IPS DF 19.7 (cell line): ENCODE measurements around the gene NSUN3.
"Not testable (repeated sequence)": the region's sequence is repeated elsewhere in the genome, so short reads cannot be mapped to it uniquely, and the experiment has no call there.

Experiments used
- DNase-seq: peaks from one replicate; pipeline ENCODE4 v3.0.0-alpha.2; 2013; ENCODE audit warnings: low read depth, low spot score

NSUN3 gene

DNA sequence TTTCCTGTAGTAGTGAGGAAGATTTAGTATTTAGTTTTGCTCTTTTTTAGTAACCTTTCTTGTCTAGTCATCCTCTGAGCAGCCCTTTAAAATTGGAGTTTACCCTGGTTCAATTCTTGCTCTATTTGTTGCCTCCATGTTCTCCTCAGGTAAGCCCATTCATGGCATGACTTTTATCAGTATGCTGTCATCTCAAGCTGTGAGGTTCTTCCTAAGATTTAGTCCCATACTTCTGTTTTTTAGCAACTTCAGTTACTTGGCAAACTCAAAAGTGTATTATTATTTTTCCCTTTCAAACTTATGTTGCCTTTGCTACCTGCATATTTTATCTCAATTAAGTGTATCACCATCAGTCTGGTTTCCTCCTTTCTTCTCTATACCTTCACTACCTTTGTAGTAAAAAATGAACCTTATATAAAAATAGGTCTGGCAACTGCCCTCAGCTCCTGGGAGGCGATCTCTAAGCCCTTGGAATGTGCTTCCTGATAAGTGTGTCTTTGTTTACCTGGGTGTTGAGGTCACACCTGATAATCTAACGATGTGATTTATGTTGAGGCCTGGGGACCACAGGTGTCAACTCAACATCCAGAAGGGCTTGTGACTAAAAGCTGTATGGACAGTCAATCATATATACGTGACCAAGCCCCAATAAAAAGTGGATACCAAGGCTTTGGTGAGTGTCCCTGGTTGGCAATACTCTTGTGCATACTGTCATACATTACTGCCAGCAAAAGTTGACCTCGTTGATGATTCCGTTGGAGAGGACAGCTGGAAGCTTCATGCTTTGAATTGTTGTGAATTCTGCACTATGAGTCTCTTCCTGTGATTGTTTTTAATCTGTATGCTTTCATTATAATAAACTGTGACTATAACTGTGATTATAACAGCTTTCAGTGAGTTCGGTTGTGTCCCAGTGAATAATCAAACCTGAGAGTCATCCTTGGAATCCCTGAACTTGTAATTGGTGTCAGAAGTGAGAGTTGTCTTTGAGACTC, 3.9 kb downstream of the NSUN3 start:
- DNase-seq: no peak

DNA sequence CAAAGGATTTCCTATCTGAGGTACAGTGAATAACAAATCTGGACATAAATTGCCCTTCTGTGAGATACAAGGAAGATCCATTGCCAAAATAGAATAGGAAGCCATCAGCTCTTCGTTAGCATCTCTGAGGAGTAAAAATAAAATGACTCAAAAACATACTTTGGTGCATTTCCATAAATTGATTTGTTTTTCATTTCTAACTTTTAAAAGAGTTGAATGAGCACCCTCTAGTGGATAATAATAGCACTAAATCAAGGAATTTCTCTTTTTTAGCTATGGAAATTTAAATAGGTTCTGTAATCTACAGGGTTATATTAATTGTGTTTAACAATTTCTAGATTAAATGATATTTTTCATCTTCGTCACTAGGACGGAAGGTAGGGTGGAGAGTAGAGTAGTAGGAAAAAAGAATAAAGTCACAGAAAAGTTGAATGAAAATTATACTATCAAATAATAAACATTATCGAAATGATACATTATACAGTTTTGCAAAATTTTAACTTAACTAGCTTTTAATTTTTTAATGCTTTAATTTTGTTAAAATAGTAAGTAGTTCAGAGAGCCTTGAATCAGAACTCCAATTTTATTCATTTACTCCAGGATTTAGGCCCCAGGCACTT, 6.4 kb downstream of the NSUN3 start:
- DNase-seq: no peak

DNA sequence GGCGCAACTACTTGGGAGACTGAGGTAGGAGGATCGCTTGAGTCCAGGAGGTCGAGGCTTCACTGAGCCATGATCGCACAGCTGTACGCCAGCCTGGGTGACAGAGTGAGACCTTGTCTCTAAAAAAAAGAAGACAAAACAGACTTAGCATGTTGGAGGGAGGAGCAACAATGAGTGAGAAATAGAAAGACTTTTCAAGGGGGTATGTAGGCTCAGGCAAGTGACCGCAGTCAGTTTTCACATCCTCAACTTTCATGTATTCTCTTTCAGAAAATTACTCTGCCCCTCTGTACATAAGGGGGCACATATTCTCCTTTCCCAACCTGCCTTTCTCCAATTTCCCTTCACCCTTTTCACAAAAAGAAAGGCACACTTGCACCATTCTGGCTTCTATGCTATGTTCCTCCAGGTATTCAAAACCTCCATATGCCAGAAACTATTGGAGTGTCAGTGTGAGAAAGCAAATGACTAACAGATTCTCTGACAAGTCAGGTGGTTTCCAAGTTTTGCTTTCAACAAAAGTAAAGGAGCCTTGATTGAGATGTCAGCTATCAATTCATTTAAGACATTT, 7.6 kb downstream of the NSUN3 start:
- DNase-seq: no peak

DNA sequence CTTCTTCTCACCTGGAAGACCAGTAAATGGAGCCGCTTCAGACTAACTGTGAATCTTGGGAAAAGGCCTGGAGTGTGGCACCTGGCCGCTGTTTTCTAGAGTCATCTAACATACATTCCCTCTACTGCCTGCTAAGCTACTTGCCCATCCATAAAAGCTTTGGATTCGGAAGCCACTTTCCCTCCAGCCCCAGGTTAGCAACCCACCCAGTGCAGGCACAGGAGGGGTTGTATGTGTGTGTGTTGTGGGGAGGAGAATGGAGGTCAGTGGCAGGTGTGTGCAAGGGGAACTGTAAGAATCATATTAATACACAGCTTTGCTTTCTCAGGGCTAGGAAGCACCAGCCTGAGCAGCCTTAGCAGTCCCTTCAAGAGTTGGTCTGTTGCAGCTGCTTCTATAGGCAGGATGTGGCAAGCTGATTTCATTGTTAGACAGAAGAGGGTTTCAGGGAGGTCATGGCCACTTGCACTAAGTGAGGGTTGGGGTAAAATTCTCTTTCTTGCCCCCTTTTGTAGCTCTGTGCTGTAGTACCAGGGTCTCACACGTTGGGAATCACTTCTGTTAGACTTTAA, 8.9 kb downstream of the NSUN3 start:
- DNase-seq: no peak

DNA sequence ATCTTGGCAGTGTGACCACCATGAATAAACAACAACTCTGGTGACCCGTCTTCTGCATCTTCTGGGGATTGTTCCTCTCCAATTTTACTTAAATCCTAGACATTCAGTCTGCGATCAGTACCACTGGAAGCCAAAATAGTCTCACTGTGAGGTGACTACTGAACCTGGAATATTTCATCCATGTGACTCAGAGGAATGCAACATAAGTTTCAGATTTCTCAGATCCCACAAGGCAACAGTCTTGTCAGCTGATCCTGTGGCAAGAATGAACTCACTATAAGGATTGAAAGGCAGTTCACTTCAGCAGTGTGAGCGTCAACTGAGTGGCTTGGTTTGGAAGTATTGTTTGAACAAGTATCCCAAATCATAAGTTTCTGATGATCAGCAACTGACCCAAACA, 13.2 kb downstream of the NSUN3 start:
- DNase-seq: no peak

DNA sequence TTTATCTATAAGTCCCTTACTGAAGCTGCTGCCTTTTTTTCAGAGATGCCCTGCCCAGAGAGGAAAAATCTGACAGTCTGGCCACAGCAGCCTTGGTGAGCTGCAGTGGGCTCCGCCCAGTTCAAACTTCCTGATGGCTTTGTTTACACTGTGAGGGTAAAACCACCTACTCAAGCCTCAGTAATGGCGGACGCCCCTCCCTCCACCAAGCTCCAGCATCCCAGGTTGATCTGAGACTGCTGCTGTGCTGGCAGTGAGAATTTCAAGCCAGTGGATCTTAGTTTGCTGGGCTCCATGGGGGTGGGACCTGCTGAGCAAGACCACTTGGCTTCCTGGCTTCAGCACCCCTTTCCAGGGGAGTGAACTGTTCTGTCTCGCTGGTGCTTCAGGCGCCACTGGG, 17.7 kb downstream of the NSUN3 start:
- not testable (repeated sequence) for DNase-seq

DNA sequence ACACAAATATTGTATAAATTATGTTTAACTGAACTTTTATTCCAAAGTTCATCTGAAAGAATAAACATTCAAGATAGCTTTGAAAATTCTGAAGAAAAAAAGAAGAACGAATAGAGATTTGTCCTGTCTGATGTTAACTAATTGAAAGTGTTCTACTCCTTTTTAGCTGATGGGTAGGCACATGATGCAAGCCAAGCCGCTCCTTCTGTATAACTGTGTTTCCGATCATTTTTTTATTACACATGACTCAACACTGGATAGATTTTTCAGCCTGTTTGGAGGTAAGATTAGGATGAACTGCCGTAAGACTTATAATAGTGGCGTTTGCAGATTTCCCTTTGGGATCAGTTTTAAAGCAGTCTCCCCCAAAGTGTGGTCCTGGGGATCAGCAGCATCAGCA, 19.0 kb downstream of the NSUN3 start:
- DNase-seq: no peak

DNA sequence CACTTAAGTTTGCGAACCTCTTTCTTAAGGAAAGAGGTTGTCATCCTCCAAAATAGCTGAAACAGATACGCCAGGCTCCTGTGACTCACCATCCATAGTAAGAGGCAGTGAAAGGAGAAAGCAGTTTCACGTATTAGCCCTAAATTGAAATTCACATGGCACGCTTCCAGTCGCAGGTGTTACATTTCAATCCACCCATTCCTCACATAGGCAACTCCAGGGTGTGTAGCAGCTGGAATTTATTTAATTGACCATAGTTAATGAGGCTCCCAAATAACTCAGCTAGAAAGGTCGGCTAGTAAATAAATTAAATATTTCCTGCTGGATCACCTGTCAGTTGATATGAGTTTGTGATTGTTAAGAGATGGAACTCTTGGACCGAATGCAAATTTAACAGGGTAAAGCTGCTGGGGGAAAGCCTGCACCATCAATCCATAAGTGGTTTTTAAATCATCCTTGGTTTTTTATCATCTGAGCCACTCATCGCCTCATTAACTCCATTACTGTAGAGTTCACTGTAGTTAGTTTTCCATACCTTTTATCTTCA, 19.6 kb downstream of the NSUN3 start:
- DNase-seq: no peak

DNA sequence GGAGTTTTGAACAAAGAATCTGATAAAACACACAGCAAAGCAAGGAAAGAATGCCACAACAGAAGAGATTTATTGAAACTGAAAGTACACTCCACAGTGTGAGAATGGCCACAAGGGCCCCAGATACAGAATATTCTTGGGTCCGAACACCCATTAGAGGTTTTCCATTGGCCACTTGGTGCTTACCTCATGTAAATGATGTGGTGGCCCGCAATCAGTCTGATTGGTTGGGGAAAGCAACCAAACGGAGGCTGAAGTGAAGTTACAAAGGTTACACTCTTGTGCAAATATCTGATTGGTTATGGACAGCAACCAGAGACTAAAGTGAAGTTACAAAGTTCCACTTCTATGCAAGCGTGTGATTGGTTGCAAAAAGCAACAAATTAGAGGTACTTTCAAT, 20.4 kb downstream of the NSUN3 start:
- DNase-seq: no peak

DNA sequence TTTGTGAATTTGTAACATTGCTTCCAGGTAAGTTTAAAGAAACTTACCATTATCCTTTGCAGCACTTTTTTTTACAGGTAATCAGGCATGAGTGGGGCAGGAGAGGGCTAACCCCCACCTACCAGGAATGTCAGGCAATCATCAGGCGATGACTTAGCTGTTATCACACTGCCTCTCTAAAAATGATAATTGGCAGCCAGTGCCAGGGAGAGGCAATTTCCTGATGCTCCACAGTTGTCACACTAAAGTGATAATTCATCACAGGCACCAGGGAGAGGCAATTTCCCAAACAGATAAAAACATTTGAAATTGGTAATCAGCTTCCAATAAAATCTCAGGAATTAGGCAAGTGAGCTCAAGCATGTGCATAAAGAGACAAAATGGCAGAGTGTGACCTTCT, 26.3 kb downstream of the NSUN3 start:
- no peak for DNase-seq

DNA sequence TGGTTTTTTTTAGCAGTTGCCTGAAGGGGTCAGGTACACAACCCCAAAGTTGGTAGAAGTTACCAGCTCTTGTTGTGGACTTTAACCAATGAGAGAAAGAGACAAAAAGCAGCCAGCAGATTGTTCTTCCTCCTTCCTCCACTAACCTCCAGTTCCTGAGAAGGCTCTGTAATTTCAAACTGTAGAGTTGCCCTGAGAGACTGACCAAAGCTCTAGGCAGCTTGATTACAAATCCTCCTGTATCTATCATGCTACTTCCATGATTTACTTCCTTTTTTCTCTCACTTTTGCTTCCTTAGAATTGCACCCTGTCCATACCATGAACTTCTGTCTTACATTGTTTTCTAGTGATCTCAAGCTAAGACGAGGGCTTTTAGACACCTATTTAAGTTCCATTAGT, 29.2 kb downstream of the NSUN3 start:
- DNase-seq: no peak

DNA sequence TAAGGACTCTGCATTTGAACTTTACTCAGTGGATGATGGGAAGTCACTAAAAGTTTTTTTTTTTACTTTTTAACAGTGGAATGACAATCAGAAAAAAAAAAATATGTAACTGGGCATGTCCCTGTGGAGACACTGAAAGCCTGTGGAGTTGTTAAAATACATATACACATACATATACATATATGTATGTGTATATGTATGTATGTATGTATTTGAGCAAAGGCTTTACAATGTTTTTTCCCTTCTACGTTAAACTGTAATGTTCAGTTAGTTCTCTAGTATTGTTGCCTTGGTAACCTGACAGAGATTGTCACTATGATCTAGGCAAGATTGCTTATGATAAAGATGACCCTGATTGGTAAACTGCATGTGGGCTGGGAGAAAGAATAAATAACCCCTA, 30.3 kb downstream of the NSUN3 start:
- no peak for DNase-seq

DNA sequence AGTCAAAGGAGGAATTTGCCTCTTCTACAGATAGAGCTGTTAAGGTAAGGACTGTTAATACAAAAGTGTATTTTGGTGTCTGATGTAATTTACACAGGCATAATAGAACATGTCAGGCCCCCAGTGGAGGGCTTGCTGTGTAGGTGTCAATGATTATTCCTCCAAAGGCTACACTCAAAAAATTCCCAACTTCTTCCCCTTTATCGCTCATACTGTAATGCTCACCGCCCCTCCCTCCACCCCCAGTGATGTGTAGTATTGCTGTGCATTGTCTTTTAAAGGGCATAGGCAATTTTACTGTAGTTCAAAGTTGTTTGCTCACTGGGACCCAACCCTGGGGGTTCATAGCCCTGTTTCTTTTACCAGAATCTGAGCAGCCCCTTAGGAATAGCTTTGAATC, 32.2 kb downstream of the NSUN3 start:
- no peak for DNase-seq

DNA sequence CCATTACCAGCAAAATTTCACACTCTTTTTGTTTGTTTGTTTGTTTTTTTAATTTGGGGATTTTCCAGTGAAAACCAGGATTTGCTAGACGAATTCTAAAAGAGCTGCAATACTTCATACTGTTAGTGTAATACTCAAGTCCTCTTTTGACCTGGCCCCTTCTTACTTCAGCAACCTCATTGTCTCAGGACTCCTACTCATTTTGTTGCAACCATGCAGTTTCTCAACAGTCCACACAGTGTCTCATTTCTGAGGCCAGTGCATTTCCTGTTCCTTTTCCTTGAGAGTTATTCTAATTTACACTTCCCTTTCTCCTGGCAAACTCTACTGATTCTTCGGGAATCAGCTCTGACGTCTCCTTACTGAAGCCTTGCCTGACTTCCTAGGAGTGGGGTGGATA, 35.6 kb downstream of the NSUN3 start:
- DNase-seq: no peak

DNA sequence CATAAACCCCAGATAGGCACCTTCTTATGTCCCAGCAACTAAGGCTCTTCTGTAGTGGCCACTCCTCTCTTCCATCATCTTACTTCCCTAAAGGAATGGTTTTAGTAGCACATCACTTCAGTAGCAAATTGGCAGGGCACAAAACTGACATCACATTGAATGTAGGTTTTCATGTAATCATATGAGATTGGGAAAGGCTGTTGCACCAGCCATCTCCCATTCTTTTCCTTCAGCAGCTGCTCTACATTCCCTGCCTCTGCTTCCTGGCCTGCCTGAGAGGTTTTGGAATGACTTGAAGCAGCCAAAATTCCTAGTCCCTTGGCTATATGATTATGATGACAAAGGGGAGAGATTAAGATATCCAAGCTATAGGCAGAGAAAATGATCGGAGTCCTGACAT, 36.5 kb downstream of the NSUN3 start:
- no peak for DNase-seq

DNA sequence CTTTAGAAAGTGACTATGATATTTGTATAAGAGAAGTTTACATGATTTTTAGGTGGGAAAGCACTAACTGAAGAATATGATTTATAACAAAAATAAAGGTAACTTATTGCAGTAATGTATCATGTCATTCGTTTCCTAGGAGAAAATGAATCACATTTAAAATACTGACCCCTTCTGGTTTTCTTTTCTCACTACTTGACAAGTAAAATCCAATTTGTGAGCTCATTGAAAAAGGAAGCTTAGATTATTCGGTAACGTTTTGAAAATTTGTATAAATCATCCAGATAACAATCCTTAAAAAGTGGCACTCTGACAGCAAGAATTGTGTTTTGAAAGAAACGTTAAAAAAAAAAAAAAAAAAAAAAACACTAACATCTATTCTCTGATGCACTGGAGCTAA, 39.0 kb downstream of the NSUN3 start:
- no peak for DNase-seq

DNA sequence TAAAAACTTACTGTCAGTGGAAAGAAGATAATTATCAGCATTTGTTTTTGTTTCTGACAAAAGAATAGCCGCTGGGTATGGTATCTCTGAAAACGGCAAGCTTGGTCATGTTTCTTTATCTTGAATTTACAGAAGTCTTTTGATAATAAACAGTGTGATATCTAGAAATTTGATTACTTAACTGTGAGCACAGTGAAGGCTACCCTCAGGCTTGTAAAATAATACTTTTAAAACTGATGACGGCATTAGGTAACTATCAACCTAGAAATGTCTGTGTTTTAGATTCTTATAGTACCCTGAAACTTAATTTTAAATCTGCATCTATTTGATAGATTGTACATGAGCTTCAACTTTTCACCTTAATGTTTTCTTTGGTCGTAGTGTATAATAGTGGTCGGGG, 43.4 kb downstream of the NSUN3 start:
- DNase-seq: no peak

DNA sequence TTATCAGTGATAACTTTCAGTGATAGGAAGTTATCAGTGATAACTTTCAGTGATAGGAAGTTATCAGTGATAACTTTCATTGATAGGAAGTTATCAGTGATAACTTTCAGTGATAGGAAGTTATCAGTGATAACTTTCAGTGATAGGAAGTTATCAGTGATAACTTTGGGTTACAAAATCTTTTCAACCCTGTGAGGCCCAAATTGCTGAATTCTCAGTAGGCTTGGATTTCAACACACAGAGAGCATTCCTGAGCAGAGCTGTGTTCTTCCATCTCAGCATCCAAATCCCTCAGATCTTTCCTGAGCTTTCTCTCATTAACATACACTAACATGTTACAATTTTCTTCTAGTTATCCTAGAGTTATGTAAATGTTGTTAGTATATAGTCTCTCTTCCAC, 47.4 kb downstream of the NSUN3 start:
- not testable (repeated sequence) for DNase-seq

DNA sequence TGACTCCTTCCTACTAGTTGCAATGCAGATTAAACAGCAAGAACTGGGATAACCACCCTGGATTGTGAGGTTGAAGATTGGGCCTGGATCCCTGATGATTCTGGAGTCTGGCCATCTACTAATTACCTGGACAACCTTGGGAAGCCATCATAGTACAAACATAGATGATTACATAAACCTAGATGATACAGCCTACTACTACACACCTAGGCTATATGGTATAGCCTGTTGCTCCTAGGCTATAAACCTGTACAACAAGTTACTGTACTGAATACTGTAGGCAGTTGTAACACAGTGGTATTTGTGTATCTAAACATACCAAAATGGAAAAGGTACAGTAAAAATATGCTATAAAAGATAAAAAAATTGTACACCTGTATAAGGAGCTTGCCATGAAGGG, 48.0 kb downstream of the NSUN3 start:
- DNase-seq: no peak

DNA sequence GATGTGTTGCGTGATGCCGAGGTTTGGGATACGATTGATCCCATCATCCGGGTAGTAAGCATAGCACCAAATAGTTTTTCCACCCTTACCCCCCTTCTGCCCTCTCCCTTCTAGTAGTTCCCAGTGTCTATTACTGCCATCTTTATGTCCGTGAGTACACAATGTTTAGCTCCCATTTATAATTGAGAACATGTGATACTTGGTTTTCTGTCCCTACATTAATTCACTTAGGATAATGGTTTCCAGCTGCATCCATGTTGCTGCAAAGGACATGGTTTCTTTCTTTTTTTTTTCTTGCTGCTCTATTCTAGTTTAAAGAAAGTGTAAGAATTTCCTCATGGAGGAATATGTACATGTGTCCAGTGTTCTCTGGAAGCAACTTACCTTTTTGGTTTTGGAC, 51.8 kb downstream of the NSUN3 start:
- no peak for DNase-seq

DNA sequence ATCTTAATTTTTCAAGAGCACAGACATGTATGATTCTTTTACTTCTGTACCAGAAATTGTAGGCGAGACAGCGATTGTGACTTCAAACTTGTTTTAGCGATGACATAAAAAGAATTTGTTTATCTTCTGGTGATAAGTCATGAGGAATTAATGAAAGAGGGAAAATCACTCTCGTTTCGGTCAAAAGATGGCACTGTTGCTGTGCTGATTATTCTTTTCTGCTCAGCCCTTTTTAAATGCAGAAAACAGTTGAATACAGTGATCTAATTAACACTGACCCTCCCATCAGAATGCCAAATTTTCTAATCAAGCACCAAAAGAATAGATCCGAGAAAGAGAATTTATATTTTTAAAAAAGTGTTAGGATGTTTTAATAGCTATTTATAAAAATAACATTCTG, 52.6 kb downstream of the NSUN3 start:
- DNase-seq: no peak

DNA sequence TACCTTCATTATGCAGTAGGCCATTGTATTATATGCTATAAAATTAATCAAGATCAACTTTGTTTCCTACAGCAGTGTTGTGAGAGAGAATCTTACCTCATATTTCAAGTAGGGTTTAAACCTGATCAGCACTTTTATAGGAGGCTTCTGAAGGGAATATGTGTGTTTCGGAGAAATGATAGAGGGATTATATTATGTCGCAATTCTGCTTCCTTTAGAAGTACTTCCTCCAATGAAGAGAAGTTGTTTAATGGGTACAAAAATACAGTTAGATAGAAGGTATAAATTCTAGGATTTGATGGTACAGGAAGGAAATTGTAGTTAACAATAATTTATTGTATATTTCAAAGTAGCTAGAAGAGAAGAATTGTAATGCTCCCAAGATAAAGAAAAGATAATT, 54.9 kb downstream of the NSUN3 start:
- DNase-seq: no peak
